ENCODE measurements around the gene SUPT6H. TPM values are rescaled to one million over a fixed set of nuclear protein-coding genes. Genes with fewer than 3 reads are reported as not detected.

The SUPT6H gene
- total and polyA plus RNA-seq, 9 of the 15 experiments (the other 6 are each of a cell fraction or from before 2014, with no cell fraction given): 1.7 to 77.7 (median 49.2) TPM

DNA sequence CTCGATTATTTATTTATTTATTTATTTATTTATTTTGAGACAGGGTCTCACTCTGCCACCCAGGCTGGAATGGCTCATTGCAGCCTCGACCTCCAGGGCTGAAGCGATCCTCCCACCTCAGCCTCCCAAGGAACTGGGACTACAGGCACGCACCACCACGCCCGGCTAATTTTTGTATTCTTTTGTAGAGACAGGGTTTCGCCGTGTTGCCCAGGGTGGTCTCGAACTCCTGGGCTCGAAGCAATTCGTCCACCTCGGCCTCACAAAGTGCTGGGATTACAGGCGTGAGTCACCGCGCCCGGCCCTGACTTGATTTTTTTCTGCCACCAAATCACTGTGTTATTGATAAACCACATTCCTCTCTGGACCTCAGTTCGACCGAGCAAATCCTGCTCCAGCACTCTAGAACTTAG, 57.0 kb downstream of the SUPT6H start (continued):
- TF ChIP-seq, protein P1, sequence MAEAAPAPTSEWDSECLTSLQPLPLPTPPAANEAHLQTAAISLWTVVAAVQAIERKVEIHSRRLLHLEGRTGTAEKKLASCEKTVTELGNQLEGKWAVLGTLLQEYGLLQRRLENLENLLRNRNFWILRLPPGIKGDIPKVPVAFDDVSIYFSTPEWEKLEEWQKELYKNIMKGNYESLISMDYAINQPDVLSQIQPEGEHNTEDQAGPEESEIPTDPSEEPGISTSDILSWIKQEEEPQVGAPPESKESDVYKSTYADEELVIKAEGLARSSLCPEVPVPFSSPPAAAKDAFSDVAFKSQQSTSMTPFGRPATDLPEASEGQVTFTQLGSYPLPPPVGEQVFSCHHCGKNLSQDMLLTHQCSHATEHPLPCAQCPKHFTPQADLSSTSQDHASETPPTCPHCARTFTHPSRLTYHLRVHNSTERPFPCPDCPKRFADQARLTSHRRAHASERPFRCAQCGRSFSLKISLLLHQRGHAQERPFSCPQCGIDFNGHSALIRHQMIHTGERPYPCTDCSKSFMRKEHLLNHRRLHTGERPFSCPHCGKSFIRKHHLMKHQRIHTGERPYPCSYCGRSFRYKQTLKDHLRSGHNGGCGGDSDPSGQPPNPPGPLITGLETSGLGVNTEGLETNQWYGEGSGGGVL (CRISPR knock-in tag; IDR thresholded peaks at IDR 0.05): no peak
- TF ChIP-seq U2AF2 (optimal IDR thresholded peaks at IDR 0.05; ENCODE audit: low read depth, low read length) (no peak), POLR2AphosphoS5 (IDR thresholded peaks at IDR 0.05; ENCODE audit: control insufficient read depth, insufficient read depth, low read depth, low read length) (no peak), CCAR2 (IDR thresholded peaks at IDR 0.05; ENCODE audit: low read depth, low read length) (no peak), PHF8 (IDR thresholded peaks at IDR 0.05; ENCODE audit: borderline replicate concordance, low read length) (no peak), RCOR1 (IDR thresholded peaks at IDR 0.05; ENCODE audit: borderline replicate concordance in 1 of 2, low read depth in 2 of 2, low read length in 2 of 2) (peak; percentile 89 to 96; a peak in 3 of 4 replicates), SMARCC2 (IDR thresholded peaks at IDR 0.05; ENCODE audit: low read depth) (peak; percentile 55; the same call in 1 of the 2 replicates), ZNF551 (CRISPR knock-in tag; IDR thresholded peaks at IDR 0.05) (no peak), IRF2 (CRISPR knock-in tag; IDR thresholded peaks at IDR 0.05) (no peak), ARID1B (IDR thresholded peaks at IDR 0.05) (no peak), CAMTA2 (CRISPR knock-in tag; conservative IDR thresholded peaks at IDR 0.05) (no peak), ZNF699 (CRISPR knock-in tag; IDR thresholded peaks at IDR 0.05; ENCODE audit: insufficient replicate concordance) (no peak), NBN (IDR thresholded peaks at IDR 0.05; ENCODE audit: low read depth) (0 out of 2 replicates have a peak, but pooled peaks have one; percentile 85), TFAM (CRISPR knock-in tag; conservative IDR thresholded peaks at IDR 0.05) (no peak), SMARCA4 (IDR thresholded peaks at IDR 0.05) (peak; percentile 72), SAP30 (IDR thresholded peaks at IDR 0.05; ENCODE audit: borderline replicate concordance, insufficient read depth, low read depth, low read length, poor library complexity, severe bottlenecking) (no peak), NELFE (IDR thresholded peaks at IDR 0.05; ENCODE audit: insufficient read depth, insufficient read length) (no peak), FOXO4 (CRISPR knock-in tag; IDR thresholded peaks at IDR 0.05) (no peak), GABPB1 (CRISPR knock-in tag; IDR thresholded peaks at IDR 0.05) (no peak), SOX6 (IDR thresholded peaks at IDR 0.05) (0 out of 2 replicates have a peak, but pooled peaks have one; percentile 21), TEAD1 (CRISPR knock-in tag; IDR thresholded peaks at IDR 0.05) (peak; percentile 50 to 80; a peak in 3 of 4 replicates), NFIX (CRISPR knock-in tag; IDR thresholded peaks at IDR 0.05; ENCODE audit: low read depth) (no peak)
- TF ChIP-seq, protein P2, sequence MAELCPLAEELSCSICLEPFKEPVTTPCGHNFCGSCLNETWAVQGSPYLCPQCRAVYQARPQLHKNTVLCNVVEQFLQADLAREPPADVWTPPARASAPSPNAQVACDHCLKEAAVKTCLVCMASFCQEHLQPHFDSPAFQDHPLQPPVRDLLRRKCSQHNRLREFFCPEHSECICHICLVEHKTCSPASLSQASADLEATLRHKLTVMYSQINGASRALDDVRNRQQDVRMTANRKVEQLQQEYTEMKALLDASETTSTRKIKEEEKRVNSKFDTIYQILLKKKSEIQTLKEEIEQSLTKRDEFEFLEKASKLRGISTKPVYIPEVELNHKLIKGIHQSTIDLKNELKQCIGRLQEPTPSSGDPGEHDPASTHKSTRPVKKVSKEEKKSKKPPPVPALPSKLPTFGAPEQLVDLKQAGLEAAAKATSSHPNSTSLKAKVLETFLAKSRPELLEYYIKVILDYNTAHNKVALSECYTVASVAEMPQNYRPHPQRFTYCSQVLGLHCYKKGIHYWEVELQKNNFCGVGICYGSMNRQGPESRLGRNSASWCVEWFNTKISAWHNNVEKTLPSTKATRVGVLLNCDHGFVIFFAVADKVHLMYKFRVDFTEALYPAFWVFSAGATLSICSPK (IDR thresholded peaks at IDR 0.05; ENCODE audit: borderline replicate concordance): no peak

Measured in K562 (cell line).